NCI-H510A treated with DMSO at 0.1 percent for 48 hours (cell line): ENCODE measurements around the gene MLIP.
A peak's percentile ranks its signal among the peaks of the same experiment; 100 is the strongest.

ENCODE experiments used
- DNase-seq: peaks from one replicate; lab custom pipeline; 2025; lab: John Stamatoyannopoulos, UW

MLIP gene

DNA sequence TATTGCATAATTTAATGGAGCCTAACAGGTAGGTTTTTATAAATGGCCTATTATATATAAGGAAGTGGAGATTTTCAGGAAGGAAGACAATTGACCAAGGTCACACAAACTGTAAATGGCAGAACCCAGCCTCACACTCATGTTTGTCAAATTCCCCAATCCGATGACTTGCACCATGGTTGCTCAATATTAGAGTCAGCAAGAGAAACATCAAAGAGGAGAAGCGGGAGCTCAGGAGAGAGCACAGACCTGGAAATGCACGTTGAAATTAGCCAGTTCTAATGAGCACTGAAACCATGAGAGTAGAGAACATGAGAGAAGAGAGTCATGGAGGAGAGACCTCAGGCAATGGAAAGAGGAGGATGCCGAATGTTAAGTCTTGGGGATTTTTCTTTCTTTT, 13.5 kb upstream of the MLIP start:
- DNase-seq: no peak

DNA sequence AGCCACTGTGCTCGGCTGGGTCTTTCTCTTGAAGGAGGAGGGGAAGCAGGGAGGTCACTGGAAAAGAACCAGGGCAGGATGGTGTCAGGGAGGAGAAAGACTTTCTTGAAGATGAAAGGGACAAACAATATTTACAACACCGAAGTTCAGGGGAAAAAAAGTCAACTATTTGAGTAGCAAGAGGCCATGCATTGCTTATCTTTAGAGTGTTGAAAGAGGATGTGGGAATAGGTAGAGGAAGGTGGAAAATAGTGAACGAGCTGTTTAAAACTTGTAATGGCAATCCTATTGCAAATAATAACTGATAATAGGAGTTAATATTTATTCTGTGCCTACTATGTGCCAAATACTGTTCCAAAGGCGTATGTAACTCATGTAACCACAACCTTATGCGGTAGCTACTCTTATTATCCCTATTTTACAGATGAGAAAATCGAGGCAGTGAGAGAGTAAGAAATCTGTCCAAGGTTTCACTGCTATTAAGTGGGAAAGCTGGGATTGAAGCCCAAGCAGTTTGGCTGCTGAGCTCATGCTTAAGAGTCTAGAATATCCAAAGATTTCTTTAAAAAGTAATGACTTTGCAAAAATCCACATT, 12.7 kb upstream of the MLIP start:
- DNase-seq: no peak

DNA sequence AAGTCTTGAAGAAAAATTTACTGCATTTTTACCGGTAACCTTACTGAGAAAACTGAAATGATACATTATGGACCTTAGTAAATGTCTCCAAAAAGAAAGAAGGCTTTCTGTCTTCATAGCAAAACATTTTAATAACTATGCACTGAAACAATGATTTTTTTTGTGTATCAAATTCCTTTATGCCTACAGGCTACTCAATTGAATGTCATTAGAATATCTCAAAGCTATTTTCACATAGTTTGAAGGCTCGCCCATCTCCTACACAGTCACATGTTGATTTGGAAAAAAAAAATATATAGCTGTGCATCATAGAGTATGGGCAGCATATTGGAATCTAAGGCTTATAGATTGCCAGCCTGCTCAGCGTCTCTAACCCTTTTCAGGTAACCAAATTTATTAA, 12.0 kb upstream of the MLIP start:
- no peak for DNase-seq

GRCh38 chr6:54100411-54101006, 10.7 kb upstream of the MLIP start:
- no peak for DNase-seq

GRCh38 chr6:54102238-54102637, 9.0 kb upstream of the MLIP start:
- DNase-seq: peak; percentile 25

GRCh38 chr6:54103497-54103896, 7.7 kb upstream of the MLIP start:
- DNase-seq: no peak

- no peak for DNase-seq
These were observed 4.5 kb upstream of the MLIP start for GRCh38 chr6:54106727-54107126.

DNA sequence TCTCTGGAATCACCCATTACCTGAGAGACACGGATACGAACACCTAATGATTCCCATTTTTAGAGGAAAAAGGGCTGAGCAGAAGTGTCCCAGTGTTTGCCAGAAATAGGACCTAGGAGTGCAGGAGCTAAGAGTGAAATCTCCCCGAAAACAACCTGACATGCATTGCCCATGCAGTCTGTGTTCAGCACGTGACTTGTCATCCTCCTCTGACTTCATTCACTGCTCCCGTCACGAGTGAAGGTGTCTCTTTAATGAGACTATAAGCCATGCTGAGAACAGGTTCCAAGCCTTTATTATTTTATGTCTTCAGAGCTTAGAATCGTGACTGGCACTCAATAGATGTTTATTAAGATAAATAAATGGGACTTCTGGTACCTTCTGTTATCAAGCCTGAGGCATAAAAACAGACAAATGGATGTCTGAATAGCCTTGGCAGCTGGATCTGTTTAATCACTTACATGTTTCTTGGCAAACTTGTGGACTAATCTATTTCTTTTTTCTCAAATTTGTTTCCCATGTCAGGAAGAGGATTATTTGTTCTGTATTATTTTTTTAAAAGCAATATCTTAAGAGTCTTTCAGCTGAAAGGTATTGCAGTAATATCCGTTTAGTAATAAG, 3.7 kb upstream of the MLIP start:
- no peak for DNase-seq

DNA sequence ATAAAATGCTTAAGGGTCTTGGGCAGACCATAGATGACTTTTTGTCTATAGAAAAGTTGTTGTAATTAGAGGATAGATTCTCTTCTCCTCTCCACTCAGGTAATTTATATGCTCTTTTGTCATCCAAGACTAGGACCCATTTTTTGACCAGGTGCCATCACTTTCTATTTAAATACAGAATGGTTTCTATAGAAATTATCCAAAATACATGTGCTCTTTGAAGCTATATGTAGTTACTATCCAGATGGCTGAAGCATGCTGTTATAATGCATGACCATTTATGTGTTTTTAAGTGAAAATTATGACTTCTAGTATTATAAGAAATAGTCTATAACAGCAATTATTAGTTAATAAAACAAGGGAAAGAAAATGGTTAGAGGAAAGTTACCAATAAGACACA, 3.0 kb upstream of the MLIP start:
- no peak for DNase-seq

GRCh38 chr6:54109586-54109985, 1.7 kb upstream of the MLIP start:
- DNase-seq: no peak

DNA sequence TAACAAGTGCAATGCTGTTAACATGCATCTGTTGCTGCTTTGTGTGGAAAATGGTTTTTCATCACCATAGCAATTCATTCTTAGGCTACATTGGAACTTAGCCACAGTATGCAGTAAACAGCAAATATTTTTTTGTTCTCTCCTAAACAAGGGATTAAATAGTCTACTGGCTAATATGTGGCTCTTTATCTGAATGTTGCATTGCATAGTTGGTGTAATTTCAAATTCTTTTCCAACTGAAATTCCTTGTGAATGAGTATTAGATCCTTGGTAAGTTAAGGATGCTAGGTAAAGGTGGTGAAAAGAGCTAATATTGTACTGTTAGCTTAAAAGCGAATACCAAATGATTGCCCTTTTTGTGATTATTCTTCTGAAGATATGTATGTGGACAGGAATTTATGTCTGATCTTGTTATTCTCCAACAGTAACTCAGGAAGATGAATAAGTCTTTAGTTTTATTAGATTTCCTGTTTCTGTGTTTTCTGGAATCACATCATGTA, 958 bp downstream of the MLIP start:
- DNase-seq: no peak

- DNase-seq: no peak
These were observed 3.7 kb downstream of the MLIP start for GRCh38 chr6:54114991-54115390.

GRCh38 chr6:54115966-54116365, 4.7 kb downstream of the MLIP start:
- no peak for DNase-seq

- no peak for DNase-seq
These were observed 6.9 kb downstream of the MLIP start for GRCh38 chr6:54118117-54118516.

DNA sequence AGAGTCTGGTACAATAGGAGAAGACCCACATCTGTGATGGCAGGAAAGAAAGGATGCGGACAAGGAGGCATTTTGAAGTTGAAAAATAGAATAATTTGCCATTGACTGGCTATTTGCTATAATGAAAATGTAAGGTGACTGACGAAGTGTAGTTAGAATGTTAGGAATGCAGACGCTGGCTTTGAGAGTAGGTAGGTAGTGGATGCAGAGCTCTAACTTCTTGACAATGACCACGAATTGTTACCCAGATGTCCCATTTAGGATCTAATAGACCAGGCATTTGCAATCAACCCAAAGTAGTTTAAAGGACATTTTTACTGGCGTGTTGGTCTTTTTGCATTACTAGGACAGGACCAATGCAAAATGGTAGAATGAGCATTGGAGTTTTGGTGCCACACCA, 14.2 kb downstream of the MLIP start:
- no peak for DNase-seq

- no peak for DNase-seq
These were observed 18.9 kb downstream of the MLIP start for GRCh38 chr6:54130179-54130578.

DNA sequence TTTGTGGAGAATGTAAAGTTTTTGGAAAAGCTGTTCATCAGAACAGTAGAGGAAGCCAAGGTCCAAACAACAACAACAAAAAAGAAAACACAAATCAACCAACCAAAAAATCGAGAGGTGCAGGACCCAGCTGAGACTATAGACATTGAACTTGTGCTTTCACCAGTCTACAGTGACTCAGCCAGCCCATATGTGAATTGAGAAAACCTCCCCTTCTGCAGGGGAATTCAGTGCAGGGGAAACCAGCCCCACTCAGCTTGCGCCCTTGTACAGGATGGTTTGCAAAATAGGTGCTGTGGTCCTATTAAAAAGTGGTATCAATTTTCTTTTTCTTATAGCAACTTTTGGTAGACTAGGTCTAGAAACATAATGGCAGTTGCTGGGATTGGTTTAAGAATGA, 21.3 kb downstream of the MLIP start:
- DNase-seq: no peak

GRCh38 chr6:54133186-54133585, 21.9 kb downstream of the MLIP start:
- DNase-seq: no peak

DNA sequence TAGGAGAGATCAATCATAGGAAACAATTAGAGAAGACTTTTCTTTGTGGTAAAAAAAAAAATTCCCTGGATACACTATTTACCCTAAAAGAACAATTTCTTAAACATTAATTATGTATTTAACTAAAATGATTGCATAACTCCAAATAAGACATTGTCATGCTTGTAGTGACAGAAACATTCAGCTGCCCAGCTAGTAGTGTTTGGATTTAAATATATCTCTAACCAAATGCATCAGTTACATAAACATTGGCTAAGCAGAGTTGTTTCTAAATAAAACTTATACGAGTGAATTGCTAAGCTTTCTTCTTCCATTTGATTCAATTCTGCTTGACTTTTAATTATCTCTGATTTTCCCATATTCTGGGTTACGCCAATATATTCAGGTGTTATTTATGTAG, 23.7 kb downstream of the MLIP start:
- no peak for DNase-seq

DNA sequence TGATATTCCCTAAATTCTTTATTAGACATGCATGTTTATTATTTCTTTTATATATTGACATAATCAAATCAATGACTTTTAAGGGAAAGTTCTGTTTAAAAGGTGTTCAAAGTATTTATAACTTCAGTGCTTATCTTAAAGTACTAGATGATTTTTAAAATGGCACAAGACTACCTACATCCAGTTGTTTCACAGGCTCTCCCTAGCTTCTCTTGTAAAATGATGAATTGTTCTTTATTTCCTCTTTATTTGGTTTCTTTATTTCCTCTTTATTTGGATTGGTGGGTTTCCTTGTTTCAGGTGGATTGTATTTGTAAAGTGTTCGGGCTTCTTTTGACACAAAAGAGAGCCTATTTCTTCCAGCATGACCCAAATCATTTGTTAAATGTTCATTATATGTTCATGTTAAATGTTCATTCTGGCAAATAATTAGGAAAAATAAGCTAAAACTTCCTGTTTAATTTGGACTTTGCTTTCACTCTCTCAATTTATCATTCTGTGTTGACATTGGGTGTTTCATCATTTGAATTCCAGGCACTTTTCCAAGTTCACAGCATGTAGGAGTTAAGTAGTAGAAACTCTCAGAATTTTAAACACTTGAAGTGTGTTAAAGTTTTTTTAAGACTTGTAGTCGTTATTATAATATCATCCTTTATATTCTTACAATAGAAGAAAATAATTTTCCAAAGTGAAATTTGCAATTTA, 24.6 kb downstream of the MLIP start:
- DNase-seq: no peak

GRCh38 chr6:54138795-54139194, 27.6 kb downstream of the MLIP start:
- DNase-seq: no peak

- no peak for DNase-seq
These were observed 29.6 kb downstream of the MLIP start for GRCh38 chr6:54140811-54141210.

DNA sequence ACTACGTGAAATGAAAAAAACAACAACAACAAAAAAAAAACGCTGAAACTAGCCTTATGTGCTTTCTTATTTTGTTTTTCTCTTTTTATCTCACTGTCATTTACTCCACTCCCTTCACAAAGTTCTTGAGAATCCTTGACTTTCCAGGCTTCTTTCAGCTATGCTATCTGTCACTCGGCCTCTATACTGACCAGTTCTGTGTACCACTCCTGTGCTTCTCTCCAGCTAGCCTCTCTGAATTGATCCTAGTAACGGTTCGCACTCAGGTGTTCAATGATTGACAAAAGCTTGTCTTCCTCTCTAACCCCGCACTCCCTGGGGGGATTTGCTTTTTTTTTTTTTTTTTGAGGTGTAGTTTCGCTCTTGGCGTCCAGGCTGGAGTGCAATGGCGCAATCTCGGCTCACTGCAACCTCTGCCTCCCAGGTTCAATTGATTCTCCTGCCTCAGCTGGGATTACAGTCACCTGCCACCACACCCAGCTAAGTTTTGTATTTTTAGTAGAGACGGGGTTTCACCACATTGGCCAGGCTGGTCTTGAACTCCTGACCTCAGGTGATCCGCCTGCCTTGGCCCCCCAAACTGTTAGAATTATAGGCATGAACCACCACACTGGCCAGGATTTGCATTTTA, 31.8 kb downstream of the MLIP start:
- no peak for DNase-seq
